SK-N-SH treated with all-trans-retinoic acid at 6 μM for 48 hours (cell line): ENCODE results near the gene SLC7A7.
"Not testable (repeated sequence)": the region's sequence is repeated elsewhere in the genome, so short reads cannot be mapped to it uniquely, and the experiment has no call there.

Source experiments
- ESRRG ChIP-seq: fragments of 250-450 bp; sonication (Bioruptor Pico); IDR thresholded peaks from 2 replicates; pipeline ENCODE4 v1.6.1; 2021; ENCODE audit warnings: mild to moderate bottlenecking
- OSR1 ChIP-seq: fragments of 250-450 bp; sonication (Bioruptor Pico); IDR thresholded peaks from 2 replicates; pipeline ENCODE4 v1.8.0; 2022; ENCODE audit warnings: moderate library complexity, mild to moderate bottlenecking, inconsistent platforms
- PATZ1 ChIP-seq: fragments of 250-450 bp; sonication (Bioruptor Pico); IDR thresholded peaks from 2 replicates; pipeline ENCODE4 v1.8.0; 2020; ENCODE audit warnings: mild to moderate bottlenecking, moderate library complexity, borderline replicate concordance
- SNAI2 ChIP-seq: fragments of 250-450 bp; sonication (Bioruptor Pico); IDR thresholded peaks from 2 replicates; pipeline ENCODE4 v1.5.0; 2020; ENCODE audit warnings: mild to moderate bottlenecking, moderate library complexity
- ZC3H10 ChIP-seq: fragments of 250-450 bp; sonication (Bioruptor Pico); IDR thresholded peaks from 2 replicates; pipeline ENCODE4 v1.5.1; 2021; ENCODE audit warnings: mild to moderate bottlenecking, moderate library complexity
- ZFP3 ChIP-seq: fragments of 250-450 bp; sonication (Bioruptor Pico); IDR thresholded peaks from 2 replicates; pipeline ENCODE4 v1.5.0; 2020; ENCODE audit warnings: mild to moderate bottlenecking, moderate library complexity

GRCh38 chr14:22860377-22860776, 45.1 kb upstream of the SLC7A7 start:
- not testable (repeated sequence) for TF ChIP-seq ZC3H10; ZFP3; OSR1; ESRRG (CRISPR knock-in tag); PATZ1 (CRISPR knock-in tag); SNAI2 (CRISPR knock-in tag)
